Fibroblast of upper back skin (primary cell): ENCODE measurements around the gene LDLRAP1.
"Not testable (repeated sequence)": the region's sequence is repeated elsewhere in the genome, so short reads cannot be mapped to it uniquely, and the experiment has no call there.

Experiments used
- DNase-seq: peaks from one replicate; pipeline ENCODE4 v3.0.0-alpha.2; 2013

The LDLRAP1 gene

DNA sequence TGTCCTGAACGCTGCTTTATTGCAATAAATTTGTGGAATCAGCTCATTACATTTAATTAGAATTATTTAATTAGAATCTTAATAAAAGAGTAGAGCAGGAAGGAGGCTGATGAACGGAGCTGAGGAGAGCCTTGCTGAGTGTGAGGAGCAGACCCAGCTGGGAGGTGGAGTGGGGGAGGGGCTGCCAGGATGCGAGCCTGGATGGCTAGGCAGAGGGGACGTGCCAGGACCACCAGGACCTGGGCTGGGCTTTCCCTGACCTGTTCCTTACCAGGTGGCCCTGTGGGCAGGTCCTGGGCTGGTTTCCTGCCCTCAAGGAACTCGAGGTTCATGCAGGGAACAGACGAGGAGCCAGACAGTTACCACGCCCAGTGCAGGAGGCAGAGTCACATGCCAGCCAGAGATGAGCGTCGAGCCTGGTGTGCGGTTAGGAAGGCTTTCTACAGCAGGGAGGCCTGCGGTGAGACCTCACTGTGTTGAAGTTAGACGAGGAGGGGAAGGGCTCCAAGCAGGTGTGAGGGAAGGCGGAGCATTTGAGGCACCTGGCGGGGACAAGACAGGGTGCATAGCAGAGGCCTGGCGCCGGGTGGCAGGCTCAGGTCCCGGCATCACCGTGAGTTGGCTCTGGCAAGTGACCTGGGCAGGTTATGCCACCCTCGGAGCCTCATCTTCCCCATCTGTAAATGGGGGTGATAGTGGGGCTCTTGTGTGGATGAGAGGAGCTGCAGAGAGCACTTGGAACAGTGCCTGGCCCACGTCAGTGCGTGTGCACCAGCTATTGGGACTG is 33.9 kb downstream of the LDLRAP1 start:
- DNase-seq, result no peak

GRCh38 chr1:25579292-25580252 is 36.2 kb downstream of the LDLRAP1 start:
- no peak for DNase-seq

GRCh38 chr1:25580927-25581326 is 37.5 kb downstream of the LDLRAP1 start:
- no peak for DNase-seq

GRCh38 chr1:25581764-25582163 is 38.4 kb downstream of the LDLRAP1 start:
- no peak for DNase-seq

DNA sequence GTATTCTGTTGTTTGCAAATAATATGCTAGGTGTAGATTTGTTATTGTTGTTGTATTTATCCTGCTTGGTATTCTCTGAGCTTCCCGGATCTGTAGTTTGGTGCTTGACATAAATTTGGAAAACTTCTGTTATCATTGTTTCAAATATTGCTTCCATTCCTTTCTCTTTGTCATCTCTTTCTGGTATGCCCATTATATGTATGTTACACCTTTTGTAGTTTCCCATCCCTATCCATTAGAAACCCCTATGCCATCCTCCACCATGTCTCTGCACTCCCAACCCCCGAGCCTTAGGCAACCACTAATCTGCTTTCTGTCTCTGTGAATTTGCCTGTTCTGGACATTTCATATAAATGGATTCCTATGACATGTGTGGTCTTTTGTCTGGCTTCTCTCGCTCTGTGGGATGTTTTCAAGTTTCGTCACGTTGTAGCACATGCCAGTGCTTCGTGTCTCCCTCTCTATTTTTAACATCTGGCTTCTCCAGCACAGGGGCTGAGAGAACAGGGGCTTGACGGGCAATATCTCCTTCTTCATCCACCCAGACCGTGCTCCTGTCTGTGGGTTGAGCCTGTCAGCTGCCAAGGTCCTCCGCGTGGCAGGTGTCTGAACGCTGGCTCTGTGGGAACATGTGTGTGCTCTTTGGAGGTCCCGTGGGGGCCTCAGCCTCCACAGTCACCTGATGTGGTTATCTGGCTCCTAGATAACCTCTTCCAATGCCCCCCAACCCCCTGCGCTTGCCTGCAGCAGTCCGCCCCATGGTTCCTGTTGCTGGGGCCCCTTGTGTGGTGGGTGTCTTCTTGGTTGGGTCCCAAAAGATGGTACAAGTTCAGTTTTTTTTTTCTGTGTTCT is 40.3 kb downstream of the LDLRAP1 start:
- peak; percentile 42 for DNase-seq

DNA sequence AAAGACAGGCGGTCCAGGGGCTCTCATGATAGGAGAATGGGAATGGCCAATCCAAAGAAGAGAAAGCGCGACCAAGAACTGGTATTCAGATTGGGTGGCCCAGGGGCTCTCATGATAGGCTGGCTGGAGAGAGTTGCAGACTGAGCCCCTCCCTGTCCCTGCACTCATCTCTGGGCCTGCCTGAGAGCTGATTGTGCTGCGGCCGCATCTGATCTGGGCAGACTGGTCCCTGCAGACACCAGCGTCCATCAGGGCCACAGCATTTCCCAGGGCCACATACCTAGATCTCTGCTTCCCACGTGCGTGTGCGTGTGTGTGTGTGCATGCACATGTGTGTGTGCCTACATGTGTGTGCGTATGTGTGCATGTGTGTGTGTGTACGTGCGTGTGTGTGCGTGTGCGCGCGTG is 42.8 kb downstream of the LDLRAP1 start:
- no peak for DNase-seq

GRCh38 chr1:25587290-25587689 is 43.9 kb downstream of the LDLRAP1 start:
- DNase-seq, result no peak

DNA sequence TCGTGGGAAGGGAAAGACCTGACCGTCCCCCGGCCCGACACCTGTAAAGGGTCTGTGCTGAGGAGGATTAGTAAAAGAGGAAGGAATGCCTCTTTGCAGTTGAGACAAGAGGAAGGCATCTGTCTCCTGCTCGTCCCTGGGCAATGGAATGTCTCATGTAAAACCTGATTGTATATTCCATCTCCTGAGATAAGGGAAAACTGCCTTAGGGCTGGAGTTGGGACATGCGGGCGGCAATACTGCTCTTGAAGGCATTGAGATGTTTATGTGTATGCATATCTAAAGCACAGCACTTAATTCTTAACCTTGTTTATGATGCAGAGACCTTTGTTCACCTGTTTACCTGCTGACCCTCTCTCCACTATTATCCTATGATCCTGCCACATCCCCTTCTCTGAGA is 44.8 kb downstream of the LDLRAP1 start:
- DNase-seq, result not testable (repeated sequence)

GRCh38 chr1:25588786-25589185 is 45.4 kb downstream of the LDLRAP1 start:
- not testable (repeated sequence) for DNase-seq

GRCh38 chr1:25590096-25590824 is 46.9 kb downstream of the LDLRAP1 start:
- no peak for DNase-seq

- no peak for DNase-seq
Observed at GRCh38 chr1:25593861-25594260, 50.5 kb downstream of the LDLRAP1 start.

DNA sequence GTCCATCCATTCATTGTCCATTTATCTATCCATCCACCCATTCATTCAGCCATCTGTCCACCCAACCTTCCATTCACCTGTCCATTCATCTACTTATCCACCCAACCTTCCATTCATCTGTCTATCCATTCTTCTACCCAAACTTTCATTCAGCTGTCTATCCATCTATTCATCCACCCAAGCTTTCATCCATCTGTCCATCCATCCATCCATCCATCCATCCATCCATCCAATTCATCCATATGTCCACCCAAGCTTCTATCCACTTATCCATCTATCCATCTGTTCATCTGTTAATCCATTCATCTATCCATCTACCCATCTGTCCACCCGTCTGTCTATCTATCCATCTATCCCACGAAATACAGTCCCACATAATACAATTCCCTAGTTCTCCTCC is 51.6 kb downstream of the LDLRAP1 start:
- no peak for DNase-seq

DNA sequence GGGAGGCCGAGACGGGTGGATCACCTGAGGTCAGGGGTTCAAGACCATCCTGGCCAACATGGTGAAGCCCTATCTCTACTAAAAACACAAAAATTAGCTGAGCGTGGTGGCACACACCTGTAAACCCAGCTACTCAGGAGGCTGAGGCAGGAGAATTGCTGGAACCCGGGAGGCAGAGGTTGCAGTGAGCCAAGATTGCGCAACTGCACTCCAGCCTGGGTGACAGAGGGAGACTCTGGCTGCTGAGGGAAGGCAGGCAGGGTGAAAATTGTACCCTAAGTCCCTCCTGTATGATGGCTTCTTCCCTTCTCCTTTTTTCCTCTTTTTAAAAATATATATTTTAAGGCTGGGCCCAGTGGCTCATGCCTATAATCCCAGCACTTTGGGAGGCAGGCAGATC is 53.2 kb downstream of the LDLRAP1 start:
- DNase-seq, result not testable (repeated sequence)

GRCh38 chr1:25598879-25599278 is 55.5 kb downstream of the LDLRAP1 start:
- DNase-seq, result no peak

GRCh38 chr1:25599969-25600610 is 56.7 kb downstream of the LDLRAP1 start:
- DNase-seq, result no peak

GRCh38 chr1:25600971-25601699 is 57.7 kb downstream of the LDLRAP1 start:
- not testable (repeated sequence) for DNase-seq

- DNase-seq, result not testable (repeated sequence)
Observed at GRCh38 chr1:25603779-25604538, 60.6 kb downstream of the LDLRAP1 start.

- no peak for DNase-seq
Observed at GRCh38 chr1:25607123-25607522, 63.7 kb downstream of the LDLRAP1 start.

DNA sequence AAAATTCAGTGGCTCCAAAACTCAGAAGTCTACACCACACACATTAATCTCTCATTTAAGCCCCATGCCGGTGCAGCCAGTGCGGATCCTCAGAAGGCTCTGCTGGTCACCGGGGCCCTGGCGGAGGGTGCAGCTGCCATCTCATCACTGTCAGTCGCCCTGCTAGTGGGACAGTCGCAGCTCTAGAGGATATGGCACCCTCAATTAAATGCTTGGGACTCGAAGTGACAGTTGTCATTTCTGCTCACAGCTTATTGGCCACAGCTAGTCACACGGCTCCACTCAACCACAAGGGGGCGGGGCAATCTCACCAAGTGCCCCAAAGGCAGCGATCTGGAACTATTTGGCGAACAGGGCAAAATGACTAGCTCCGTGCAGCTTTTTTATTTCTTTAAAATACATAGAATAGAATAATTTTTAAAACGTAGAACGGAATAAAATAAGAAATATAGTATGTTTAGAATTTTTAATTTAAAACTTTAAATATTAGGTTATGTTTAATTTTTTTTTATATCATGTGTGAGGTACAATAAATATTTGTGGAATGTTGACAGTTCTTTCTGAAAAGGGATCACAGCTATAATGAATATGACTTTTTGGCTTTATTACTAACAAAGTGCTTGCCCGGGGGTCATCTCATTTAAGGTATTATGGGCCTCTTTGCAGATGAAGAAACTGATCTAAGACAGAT is 65.2 kb downstream of the LDLRAP1 start:
- peak; percentile 66 for DNase-seq
